HL-60 (cell line): ENCODE data around the gene PTGIR.

Experiments
- POLR2AphosphoS5 ChIP-seq: IDR thresholded peaks from 2 replicates; pipeline ENCODE4 v1.6.1; 2012; ENCODE audit warnings: low read depth
- SPI1 ChIP-seq: IDR thresholded peaks from 2 replicates; pipeline ENCODE4 v1.6.1; 2012; ENCODE audit warnings: low read depth, mild to moderate bottlenecking, borderline replicate concordance
- TF ChIP-seq, protein P1 (sequence below): IDR thresholded peaks from 2 replicates; pipeline ENCODE4 v1.6.1; 2012; ENCODE audit warnings: low read depth; ENCODE audit not compliant: insufficient replicate concordance
- TF ChIP-seq, protein P2 (sequence below): IDR thresholded peaks from one replicate; pipeline ENCODE4 v1.5.1; 2011; ENCODE audit warnings: low read length, control low read depth, inconsistent platforms; ENCODE audit not compliant: insufficient read depth

- TF ChIP-seq, protein P1, sequence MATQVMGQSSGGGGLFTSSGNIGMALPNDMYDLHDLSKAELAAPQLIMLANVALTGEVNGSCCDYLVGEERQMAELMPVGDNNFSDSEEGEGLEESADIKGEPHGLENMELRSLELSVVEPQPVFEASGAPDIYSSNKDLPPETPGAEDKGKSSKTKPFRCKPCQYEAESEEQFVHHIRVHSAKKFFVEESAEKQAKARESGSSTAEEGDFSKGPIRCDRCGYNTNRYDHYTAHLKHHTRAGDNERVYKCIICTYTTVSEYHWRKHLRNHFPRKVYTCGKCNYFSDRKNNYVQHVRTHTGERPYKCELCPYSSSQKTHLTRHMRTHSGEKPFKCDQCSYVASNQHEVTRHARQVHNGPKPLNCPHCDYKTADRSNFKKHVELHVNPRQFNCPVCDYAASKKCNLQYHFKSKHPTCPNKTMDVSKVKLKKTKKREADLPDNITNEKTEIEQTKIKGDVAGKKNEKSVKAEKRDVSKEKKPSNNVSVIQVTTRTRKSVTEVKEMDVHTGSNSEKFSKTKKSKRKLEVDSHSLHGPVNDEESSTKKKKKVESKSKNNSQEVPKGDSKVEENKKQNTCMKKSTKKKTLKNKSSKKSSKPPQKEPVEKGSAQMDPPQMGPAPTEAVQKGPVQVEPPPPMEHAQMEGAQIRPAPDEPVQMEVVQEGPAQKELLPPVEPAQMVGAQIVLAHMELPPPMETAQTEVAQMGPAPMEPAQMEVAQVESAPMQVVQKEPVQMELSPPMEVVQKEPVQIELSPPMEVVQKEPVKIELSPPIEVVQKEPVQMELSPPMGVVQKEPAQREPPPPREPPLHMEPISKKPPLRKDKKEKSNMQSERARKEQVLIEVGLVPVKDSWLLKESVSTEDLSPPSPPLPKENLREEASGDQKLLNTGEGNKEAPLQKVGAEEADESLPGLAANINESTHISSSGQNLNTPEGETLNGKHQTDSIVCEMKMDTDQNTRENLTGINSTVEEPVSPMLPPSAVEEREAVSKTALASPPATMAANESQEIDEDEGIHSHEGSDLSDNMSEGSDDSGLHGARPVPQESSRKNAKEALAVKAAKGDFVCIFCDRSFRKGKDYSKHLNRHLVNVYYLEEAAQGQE: no peak
- TF ChIP-seq, protein P2, sequence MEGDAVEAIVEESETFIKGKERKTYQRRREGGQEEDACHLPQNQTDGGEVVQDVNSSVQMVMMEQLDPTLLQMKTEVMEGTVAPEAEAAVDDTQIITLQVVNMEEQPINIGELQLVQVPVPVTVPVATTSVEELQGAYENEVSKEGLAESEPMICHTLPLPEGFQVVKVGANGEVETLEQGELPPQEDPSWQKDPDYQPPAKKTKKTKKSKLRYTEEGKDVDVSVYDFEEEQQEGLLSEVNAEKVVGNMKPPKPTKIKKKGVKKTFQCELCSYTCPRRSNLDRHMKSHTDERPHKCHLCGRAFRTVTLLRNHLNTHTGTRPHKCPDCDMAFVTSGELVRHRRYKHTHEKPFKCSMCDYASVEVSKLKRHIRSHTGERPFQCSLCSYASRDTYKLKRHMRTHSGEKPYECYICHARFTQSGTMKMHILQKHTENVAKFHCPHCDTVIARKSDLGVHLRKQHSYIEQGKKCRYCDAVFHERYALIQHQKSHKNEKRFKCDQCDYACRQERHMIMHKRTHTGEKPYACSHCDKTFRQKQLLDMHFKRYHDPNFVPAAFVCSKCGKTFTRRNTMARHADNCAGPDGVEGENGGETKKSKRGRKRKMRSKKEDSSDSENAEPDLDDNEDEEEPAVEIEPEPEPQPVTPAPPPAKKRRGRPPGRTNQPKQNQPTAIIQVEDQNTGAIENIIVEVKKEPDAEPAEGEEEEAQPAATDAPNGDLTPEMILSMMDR: no peak
- TF ChIP-seq POLR2AphosphoS5 (no peak), SPI1 (no peak)
These were observed 53.4 kb downstream of the PTGIR start for GRCh38 chr19:46571495-46571894.
